Astrocyte of the cerebellum (primary cell): ENCODE data around the gene ARHGAP26.

Experiments
- DNase-seq: peaks from one replicate; pipeline ENCODE4 v3.0.0-alpha.2; 2011; ENCODE audit warnings: low read depth
- H3K4me3 ChIP-seq: 2 replicates; pipeline ENCODE4 v1.5.1; 2011; ENCODE audit warnings: mild to moderate bottlenecking, low read depth, low read length, moderate library complexity
- CTCF ChIP-seq: IDR thresholded peaks from 2 replicates; pipeline ENCODE4 v1.5.1; 2012; ENCODE audit warnings: low read length, low read depth, moderate library complexity, mild to moderate bottlenecking; ENCODE audit errors: missing control alignments
- in situ Hi-C: cut with HindIII; loops from 2 replicates; pipeline ENCODE4 v1.10.0; 2017; ENCODE audit warnings: low sequenced_read_pairs

ARHGAP26 gene

GRCh38 chr5:142842994-142843905, 73.1 kb downstream of the ARHGAP26 start:
- in situ Hi-C loops = no loop called here
- no peak for TF ChIP-seq CTCF
- no peak for DNase-seq

GRCh38 chr5:142844866-142845265, 74.7 kb downstream of the ARHGAP26 start:
- DNase-seq = no peak
- H3K4me3 ChIP-seq = no peak overlapping the region
- TF ChIP-seq CTCF = no peak
- in situ Hi-C loops = no loop called here

More at GRCh38 chr5:142842994-142843905, 73.1 kb downstream of the ARHGAP26 start:
- no peak overlapping the region for H3K4me3 ChIP-seq

GRCh38 chr5:142845402-142845921, 75.3 kb downstream of the ARHGAP26 start:
- TF ChIP-seq CTCF = no peak
- no peak overlapping the region for H3K4me3 ChIP-seq
- in situ Hi-C loops = no loop called here
- DNase-seq = no peak

GRCh38 chr5:142845954-142846398, 75.8 kb downstream of the ARHGAP26 start:
- TF ChIP-seq CTCF = no peak
- H3K4me3 ChIP-seq = no peak overlapping the region
- in situ Hi-C loops = no loop called here
- no peak for DNase-seq

- H3K4me3 ChIP-seq = no peak overlapping the region
- in situ Hi-C loops = no loop called here
- DNase-seq = no peak
- no peak for TF ChIP-seq CTCF
Measured at GRCh38 chr5:142846406-142846805, 76.2 kb downstream of the ARHGAP26 start.

GRCh38 chr5:142847898-142848790, 78.0 kb downstream of the ARHGAP26 start:
- H3K4me3 ChIP-seq = no peak overlapping the region
- no peak for TF ChIP-seq CTCF
- DNase-seq = no peak
- in situ Hi-C loops = no loop called here
